GM19438 (cell line): ENCODE data around the gene KCNJ12.
"Not testable (repeated sequence)": the region's sequence is repeated elsewhere in the genome, so short reads cannot be mapped to it uniquely, and the experiment has no call there.

Experiments
- ATAC-seq: cut with Tn5 transposase; IDR thresholded peaks from one replicate; pipeline ENCODE4 v1.9.1; 2021; ENCODE audit warnings: low read depth; ENCODE audit not compliant: unreplicated experiment

The KCNJ12 gene

GRCh38 chr17:21376081-21376758 lies at the start of gene KCNJ12:
KCNJ12 (plus strand) TSS chr17:21376357; CDS start chr17:21415343, 38,986 bp downstream.
- no peak for ATAC-seq

- ATAC-seq, result not testable (repeated sequence)
These were observed 48.2 kb upstream of the KCNJ12 start for GRCh38 chr17:21327921-21328320.

GRCh38 chr17:21328778-21329177 lies 47.4 kb upstream of the KCNJ12 start:
- ATAC-seq, result not testable (repeated sequence)

- ATAC-seq, result no peak
These were observed 45.6 kb upstream of the KCNJ12 start for GRCh38 chr17:21330436-21331160.

- ATAC-seq, result not testable (repeated sequence)
These were observed 39.4 kb upstream of the KCNJ12 start for GRCh38 chr17:21336541-21337294.

GRCh38 chr17:21337981-21338625 lies 38.1 kb upstream of the KCNJ12 start:
- not testable (repeated sequence) for ATAC-seq

- ATAC-seq, result no peak
These were observed 37.1 kb upstream of the KCNJ12 start for GRCh38 chr17:21339011-21339410.

GRCh38 chr17:21339571-21339970 lies 36.6 kb upstream of the KCNJ12 start:
- ATAC-seq, result not testable (repeated sequence)

GRCh38 chr17:21340407-21340806 lies 35.8 kb upstream of the KCNJ12 start:
- ATAC-seq, result not testable (repeated sequence)

GRCh38 chr17:21341279-21341678 lies 34.9 kb upstream of the KCNJ12 start:
- not testable (repeated sequence) for ATAC-seq

- ATAC-seq, result not testable (repeated sequence)
These were observed 34.1 kb upstream of the KCNJ12 start for GRCh38 chr17:21341925-21342540.

GRCh38 chr17:21343061-21343949 lies 32.9 kb upstream of the KCNJ12 start:
- not testable (repeated sequence) for ATAC-seq

- not testable (repeated sequence) for ATAC-seq
These were observed 31.4 kb upstream of the KCNJ12 start for GRCh38 chr17:21344801-21345200.

- no peak for ATAC-seq
These were observed 30.9 kb upstream of the KCNJ12 start for GRCh38 chr17:21345236-21345635.

- not testable (repeated sequence) for ATAC-seq
These were observed 30.1 kb upstream of the KCNJ12 start for GRCh38 chr17:21346107-21346506.

GRCh38 chr17:21346651-21347250 lies 29.4 kb upstream of the KCNJ12 start:
- not testable (repeated sequence) for ATAC-seq

- ATAC-seq, result not testable (repeated sequence)
These were observed 28.5 kb upstream of the KCNJ12 start for GRCh38 chr17:21347660-21348059.

- peak; percentile 58 for ATAC-seq
These were observed 27.9 kb upstream of the KCNJ12 start for GRCh38 chr17:21348081-21348925.
